H1 (cell line): ENCODE results near the gene PRKCA. TPM values are rescaled to one million over a fixed set of nuclear protein-coding genes. Genes with fewer than 3 reads are reported as not detected.

Experiments used
- CTCF ChIA-PET: fragments of 300-600 bp; sonication (Branson Sonifier 250); formaldehyde crosslinking; loops from one replicate; lab custom pipeline; 2021; ENCODE audit not compliant: partially characterized antibody; lab: Charles Lee
- POLR2A ChIA-PET: fragments of 300-600 bp; sonication (Branson Sonifier 250); formaldehyde crosslinking; loops from one replicate; lab custom pipeline; 2021; ENCODE audit warnings: inconsistent platforms; ENCODE audit not compliant: partially characterized antibody; lab: Charles Lee
- DNase-seq, 2 experiments: peaks; one replicate each; pipeline versions ENCODE4 v3.0.0 to v3.0.0-alpha.2; 2010 to 2022; ENCODE audit warnings: low spot score in 2 of 2, low read depth in 1 of 2, mixed read lengths in 1 of 2
- FAIRE-seq: peaks from 2 replicates; lab custom pipeline; 2011; peaks lifted over from hg19 to GRCh38; lab: Jason Lieb, UNC
- H2AFZ ChIP-seq: 2 replicates; pipeline ENCODE4 v1.8.1; 2012; ENCODE audit warnings: low read length, inconsistent platforms
- H2AK5ac ChIP-seq: 2 replicates; pipeline ENCODE4 v1.6.1; 2013; ENCODE audit warnings: low read depth, low read length
- H2BK120ac ChIP-seq: replicated peaks from 2 replicates; pipeline ENCODE3; 2013; ENCODE audit warnings: low read depth, low read length, inconsistent platforms
- H2BK12ac ChIP-seq: 2 replicates; pipeline ENCODE4 v1.6.1; 2013; ENCODE audit warnings: low read depth, low read length
- H2BK15ac ChIP-seq: 2 replicates; pipeline ENCODE4 v1.6.1; 2013; ENCODE audit warnings: low read length
- H2BK20ac ChIP-seq: 2 replicates; pipeline ENCODE4 v1.6.1; 2013; ENCODE audit warnings: low read length
- H2BK5ac ChIP-seq: 2 replicates; pipeline ENCODE4 v1.6.1; 2013; ENCODE audit warnings: low read depth, low read length
- H3K14ac ChIP-seq: 2 replicates; pipeline ENCODE4 v1.6.1; 2013; ENCODE audit warnings: inconsistent platforms; ENCODE audit not compliant: insufficient read length
- H3K18ac ChIP-seq: 2 replicates; pipeline ENCODE4 v1.6.1; 2013; ENCODE audit warnings: low read length; ENCODE audit errors: extremely low read depth
- H3K23ac ChIP-seq: 2 replicates; pipeline ENCODE4 v1.6.1; 2013; ENCODE audit warnings: inconsistent platforms; ENCODE audit not compliant: insufficient read length
- H3K23me2 ChIP-seq: 2 replicates; pipeline ENCODE4 v1.6.1; 2013; ENCODE audit warnings: low read depth, low read length
- H3K27ac ChIP-seq: 2 replicates; pipeline ENCODE4 v1.6.1; 2011; ENCODE audit warnings: low read depth, low read length, inconsistent platforms
- H3K27me3 ChIP-seq, 4 experiments: replicated peaks in 1 of 4; 1 replicate in 1 of 4; 2 replicates in 3 of 4; pipeline versions ENCODE4 v1.6.1 to v1.8.1; 2011 to 2013; ENCODE audit warnings: low read length in 3 of 4, mild to moderate bottlenecking in 3 of 4, inconsistent platforms in 2 of 4, mixed read lengths in 2 of 4, moderate library complexity in 1 of 4; ENCODE audit not compliant: control insufficient read depth in 3 of 4, insufficient read depth in 3 of 4; ENCODE audit errors: extremely low read depth in 1 of 4
- H3K36me3 ChIP-seq, 4 experiments: 2 replicates each; pipeline versions ENCODE4 v1.6.1 to v1.8.1; 2011 to 2013; ENCODE audit warnings: mild to moderate bottlenecking in 4 of 4, low read length in 3 of 4, moderate library complexity in 2 of 4, control low read depth in 1 of 4, inconsistent platforms in 1 of 4; ENCODE audit not compliant: insufficient read depth in 4 of 4, control insufficient read depth in 2 of 4
- H3K4ac ChIP-seq: replicated peaks from 2 replicates; pipeline ENCODE3; 2013; ENCODE audit warnings: low read length, low read depth, mixed read lengths, inconsistent platforms; ENCODE audit not compliant: insufficient read length
- H3K4me1 ChIP-seq, 4 experiments: replicated peaks in 1 of 4; 1 replicate in 1 of 4; 2 replicates in 3 of 4; pipeline versions ENCODE4 v1.6.1 to v1.8.1; 2011 to 2013; ENCODE audit warnings: low read length in 3 of 4, inconsistent platforms in 2 of 4, mixed read lengths in 1 of 4; ENCODE audit not compliant: insufficient read depth in 4 of 4, control insufficient read depth in 3 of 4
- H3K4me2 ChIP-seq, 2 experiments: 2 replicates each; pipeline versions ENCODE4 v1.6.1 to v1.8.1; 2011 to 2013; ENCODE audit warnings: low read depth in 2 of 2, low read length in 2 of 2, control low read depth in 1 of 2, inconsistent platforms in 1 of 2, mild to moderate bottlenecking in 1 of 2; ENCODE audit not compliant: insufficient read depth in 1 of 2
- H3K4me3 ChIP-seq, 4 experiments: fragments of 200-600, 300-600 bp in 1 of 4; sonication (generic), shearing (Covaris generic), sonication (Bioruptor Twin) in 1 of 4; 2 replicates each; pipeline versions ENCODE4 v1.5.1 to v1.8.1; 2011 to 2016; ENCODE audit warnings: low read length in 4 of 4, low read depth in 3 of 4, control low read depth in 2 of 4, inconsistent platforms in 2 of 4, mild to moderate bottlenecking in 2 of 4, mixed read lengths in 1 of 4, moderate library complexity in 1 of 4; ENCODE audit not compliant: insufficient read depth in 2 of 4; ENCODE audit errors: extremely low read depth in 1 of 4
- H3K56ac ChIP-seq: replicated peaks from 2 replicates; pipeline ENCODE3; 2013; ENCODE audit warnings: low read depth, mild to moderate bottlenecking, mixed read lengths, low read length, inconsistent platforms; ENCODE audit not compliant: insufficient read length
- H3K79me1 ChIP-seq: 2 replicates; pipeline ENCODE4 v1.6.1; 2013; ENCODE audit warnings: low read depth, low read length, control low read depth
- H3K79me2 ChIP-seq, 2 experiments: 2 replicates each; pipeline versions ENCODE4 v1.6.1 to v1.8.1; 2012 to 2013; ENCODE audit warnings: low read length in 2 of 2, mild to moderate bottlenecking in 2 of 2, inconsistent platforms in 1 of 2; ENCODE audit not compliant: insufficient read depth in 2 of 2, control insufficient read depth in 1 of 2
- H3K9ac ChIP-seq, 4 experiments: replicated peaks in 1 of 4; 1 replicate in 1 of 4; 2 replicates in 3 of 4; pipeline versions ENCODE4 v1.6.1 to v1.8.1; 2011 to 2013; ENCODE audit warnings: low read depth in 3 of 4, low read length in 3 of 4, control low read depth in 2 of 4, mild to moderate bottlenecking in 2 of 4, moderate library complexity in 2 of 4, inconsistent platforms in 1 of 4; ENCODE audit errors: extremely low read depth in 1 of 4
- H3K9me3 ChIP-seq, 2 experiments: 2 replicates each; pipeline versions ENCODE4 v1.6.1 to v1.8.1; 2012 to 2013; ENCODE audit warnings: mild to moderate bottlenecking in 2 of 2, moderate library complexity in 2 of 2, control low read depth in 1 of 2, inconsistent platforms in 1 of 2, low read depth in 1 of 2, low read length in 1 of 2, mixed read lengths in 1 of 2; ENCODE audit not compliant: insufficient read depth in 2 of 2
- H4K20me1 ChIP-seq, 2 experiments: replicated peaks in 1 of 2; 2 replicates each; pipeline versions ENCODE3 to v1.8.1; 2011 to 2013; ENCODE audit warnings: inconsistent platforms in 2 of 2, low read length in 2 of 2, mild to moderate bottlenecking in 1 of 2; ENCODE audit not compliant: insufficient read depth in 2 of 2, control insufficient read depth in 1 of 2
- H4K5ac ChIP-seq: 2 replicates; pipeline ENCODE4 v1.6.1; 2013; ENCODE audit warnings: low read length, low read depth, mixed read lengths, inconsistent platforms; ENCODE audit not compliant: insufficient read length
- H4K8ac ChIP-seq: 2 replicates; pipeline ENCODE4 v1.8.0; 2013; ENCODE audit warnings: mild to moderate bottlenecking, moderate library complexity, low read length, inconsistent platforms; ENCODE audit not compliant: insufficient read depth; ENCODE audit errors: extremely low read depth
- H4K91ac ChIP-seq: replicated peaks from 2 replicates; pipeline ENCODE3; 2013; ENCODE audit warnings: low read length, mixed read lengths, inconsistent platforms; ENCODE audit not compliant: insufficient read length
- CBX8 ChIP-seq: fragments of 300-800, 300-1000 bp; sonication (generic); IDR thresholded peaks from 2 replicates; pipeline ENCODE4 v1.7.1; 2016; ENCODE audit warnings: low read depth, low read length, borderline replicate concordance
- EGR1 ChIP-seq: IDR thresholded peaks from 2 replicates; pipeline ENCODE4 v1.6.1; 2011; ENCODE audit warnings: low read depth, low read length, borderline replicate concordance
- EP300 ChIP-seq, 2 experiments: IDR thresholded peaks; 1 replicate in 1 of 2; 2 replicates in 1 of 2; pipeline ENCODE4 v1.6.1; 2011 to 2012; ENCODE audit warnings: low read depth in 2 of 2, low read length in 2 of 2, mild to moderate bottlenecking in 2 of 2, borderline replicate concordance in 1 of 2, inconsistent platforms in 1 of 2, moderate library complexity in 1 of 2
- EZH2 ChIP-seq: fragments of 200-600 bp; sonication (generic); IDR thresholded peaks from 2 replicates; pipeline ENCODE4 v1.7.1; 2012; ENCODE audit warnings: low read depth, mild to moderate bottlenecking, moderate library complexity, low read length, inconsistent platforms; ENCODE audit not compliant: severe bottlenecking
- JUN ChIP-seq: IDR thresholded peaks from 2 replicates; pipeline ENCODE4 v1.6.1; 2011; ENCODE audit warnings: low read depth, mild to moderate bottlenecking, improper control_type of control experiment, low read length
- MAX ChIP-seq: IDR thresholded peaks from 2 replicates; pipeline ENCODE4 v1.6.1; 2012; ENCODE audit warnings: inconsistent platforms
- PHF8 ChIP-seq: fragments of 200-600 bp; sonication (generic); conservative IDR thresholded peaks from 2 replicates; pipeline ENCODE4 v1.7.1; 2012; ENCODE audit warnings: low read depth, mild to moderate bottlenecking, inconsistent platforms, low read length, moderate library complexity
- RBBP5 ChIP-seq: IDR thresholded peaks from 2 replicates; pipeline ENCODE4 v1.7.1; 2012; ENCODE audit warnings: low read depth, mild to moderate bottlenecking, inconsistent platforms, low read length, moderate library complexity, borderline replicate concordance
- RNF2 ChIP-seq: fragments of 200-900, 300-1000 bp; sonication (generic); IDR thresholded peaks from 2 replicates; pipeline ENCODE4 v1.7.1; 2016; ENCODE audit warnings: borderline replicate concordance, low read depth, mild to moderate bottlenecking, antibody characterized with exemption, low read length; ENCODE audit not compliant: poor library complexity, severe bottlenecking; ENCODE audit errors: missing control alignments
- SP1 ChIP-seq: IDR thresholded peaks from 2 replicates; pipeline ENCODE4 v1.6.1; 2011; ENCODE audit warnings: low read depth, low read length
- SRF ChIP-seq: IDR thresholded peaks from 2 replicates; pipeline ENCODE4 v1.6.1; 2011; ENCODE audit warnings: mild to moderate bottlenecking, low read depth, low read length, moderate library complexity
- SUZ12 ChIP-seq: fragments of 200-600 bp; sonication (generic); IDR thresholded peaks from 2 replicates; pipeline ENCODE4 v1.6.1; 2012; ENCODE audit warnings: mild to moderate bottlenecking, inconsistent platforms, low read length, moderate library complexity, mixed read lengths
- TEAD4 ChIP-seq: IDR thresholded peaks from 2 replicates; pipeline ENCODE4 v1.6.1; 2012; ENCODE audit warnings: low read depth, low read length, inconsistent platforms, mixed read lengths
- WGBS, 2 experiments: shearing (Covaris generic) in 1 of 2; methylation state at CpG; one replicate each; pipeline versions ENCODE4 v1.1.6 to v1.1.7; 2013 to 2015; ENCODE audit warnings: low lambda C conversion rate in 2 of 2, mixed read lengths in 2 of 2, inconsistent platforms in 1 of 2, low coverage in 1 of 2, missing lambda C conversion rate in 1 of 2; ENCODE audit not compliant: insufficient replicate concordance in 2 of 2, insufficient coverage in 1 of 2, insufficient read length in 1 of 2; ENCODE audit errors: extremely low coverage in 1 of 2, missing lambda C conversion rate in 1 of 2; 5-methylcytosine and 5-hydroxymethylcytosine counted together
- polyA plus RNA-seq, 7 experiments: library from polyadenylated mRNA; depleted of rRNA in 3 of 7; stranded (reverse) in 5 of 7; unstranded in 2 of 7; fragments of >200 nt in 5 of 7; fragments of 200-250 nt in 2 of 7; gene quantifications; 1 replicate in 5 of 7; 2 replicates in 1 of 7; 4 replicates in 1 of 7; pipeline versions ENCODE4 v1.2.1 to v1.2.3, GENCODE V29; 2011 to 2013; ENCODE audit warnings: missing spikeins in 2 of 7, mixed read lengths in 2 of 7
- total RNA-seq: library from RNA; stranded (reverse); fragmentation: NEBNext Ultra II Directional; extraction: Animal tissue kit (Norgen Biotek cat#: 25700); gene quantifications from 2 replicates; pipeline ENCODE4 v1.2.1, GENCODE V29; 2021

The PRKCA gene
- total and polyA plus RNA-seq, 2 of the 8 experiments (the other 6 are each of a cell fraction or from before 2014, with no cell fraction given) = 5.8 to 17.8 TPM

DNA sequence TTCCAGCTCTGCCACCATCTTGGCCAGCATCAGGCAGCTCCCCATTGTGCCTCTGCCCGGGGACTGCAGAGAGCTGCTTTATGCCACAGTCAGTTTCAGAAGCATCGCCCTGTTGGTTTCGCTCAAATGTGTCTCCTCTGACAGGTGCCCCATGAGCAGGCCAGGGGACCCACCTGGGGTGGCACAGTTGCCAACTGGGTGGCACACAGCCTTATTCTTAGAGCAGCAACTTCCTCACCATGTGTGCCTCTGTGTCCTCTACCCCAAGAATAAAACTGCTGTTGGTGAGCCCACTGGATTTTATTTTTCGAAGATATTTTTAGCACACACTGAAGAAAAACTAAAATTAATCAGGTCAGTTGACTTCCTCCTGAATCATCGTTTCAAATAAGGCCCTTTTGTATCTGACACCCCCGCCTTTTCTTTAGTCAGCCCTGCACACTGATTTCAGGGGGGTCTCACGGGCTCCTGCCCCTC is 487.6 kb downstream of the PRKCA start:
- no peak overlapping the region for H3K18ac ChIP-seq
- no peak overlapping the region for H3K27ac ChIP-seq
- no peak overlapping the region for H2BK5ac ChIP-seq
- H3K79me2 ChIP-seq = no peaks in the 10 kb centered on the region
- FAIRE-seq (no peak), DNase-seq (no peak)
- no peak overlapping the region for H3K23ac ChIP-seq
- no peak overlapping the region for H4K8ac ChIP-seq
- no peak overlapping the region for H2AFZ ChIP-seq
- no peak overlapping the region for H3K4me2 ChIP-seq
- no peaks in the 10 kb centered on the region for H4K20me1 ChIP-seq
- no peak overlapping the region for H2BK12ac ChIP-seq
- H3K4me3 ChIP-seq = no peak overlapping the region
- H3K56ac ChIP-seq = no peak overlapping the region
- H2AK5ac ChIP-seq = no peak overlapping the region
- H3K4me1 ChIP-seq = no peaks in the 10 kb centered on the region; a peak in 1 of 7 replicates
- no peak overlapping the region for H4K91ac ChIP-seq
- H3K36me3 ChIP-seq = no peaks in the 10 kb centered on the region; a peak in 1 of 8 replicates
- no peaks in the 10 kb centered on the region for H3K79me1 ChIP-seq
- no peaks in the 10 kb centered on the region for H3K27me3 ChIP-seq
- H3K14ac ChIP-seq = no peak overlapping the region
- H2BK120ac ChIP-seq = no peak overlapping the region
- no peak overlapping the region for H3K9ac ChIP-seq
- no peaks in the 10 kb centered on the region for H3K23me2 ChIP-seq
- no peak overlapping the region for H4K5ac ChIP-seq
- H3K9me3 ChIP-seq = no peaks in the 10 kb centered on the region
- ChIA-PET POLR2A (no interaction called here), CTCF (interaction anchor here (1.0 to 1.5 kb wide), 3 partner anchors 13 to 62 kb away, joined by 3 to 7 read pairs (median 3); no protein-coding TSS in a partner anchor)
- WGBS, 2 experiments = 92% methylated on average over 7 of the region's 7 CpGs; no CpG with 5 or more reads in 1 of the 2 experiments
- no peak overlapping the region for H2BK15ac ChIP-seq
- H2BK20ac ChIP-seq = no peak overlapping the region
- no peak overlapping the region for H3K4ac ChIP-seq
- TF ChIP-seq PHF8 (no peak), SRF (no peak), MAX (no peak), SUZ12 (no peak), RBBP5 (no peak), EGR1 (no peak), TEAD4 (no peak), EZH2 (no peak), EP300 (IDR thresholded peaks at IDR 0.05; ENCODE audit: borderline replicate concordance in 1 of 2, low read depth in 2 of 2, low read length in 2 of 2) (no peak), SP1 (no peak), RNF2 (no peak), CBX8 (no peak), JUN (no peak)
